Mesendoderm (in vitro differentiated cells): ENCODE data around the gene BAHCC1.

Experiments
- DNase-seq: peaks from one replicate; pipeline ENCODE4 v3.0.0; 2013
- H2AK5ac ChIP-seq: 2 replicates; pipeline ENCODE4 v1.6.1; 2013; ENCODE audit warnings: low read length, inconsistent platforms
- H2BK120ac ChIP-seq: 2 replicates; pipeline ENCODE4 v1.6.1; 2013; ENCODE audit warnings: low read depth, mild to moderate bottlenecking, low read length, moderate library complexity, mixed read lengths
- H2BK15ac ChIP-seq: replicated peaks from 2 replicates; pipeline ENCODE4 v1.6.1; 2013; ENCODE audit warnings: low read depth, mild to moderate bottlenecking, moderate library complexity
- H2BK5ac ChIP-seq: 2 replicates; pipeline ENCODE4 v1.6.1; 2013; ENCODE audit warnings: low read length, inconsistent platforms
- H3K18ac ChIP-seq: 2 replicates; pipeline ENCODE4 v1.6.1; 2013; ENCODE audit warnings: mild to moderate bottlenecking, low read length, mixed read lengths
- H3K23ac ChIP-seq: one replicate; pipeline ENCODE4 v1.6.1; 2013; ENCODE audit warnings: low read length
- H3K27ac ChIP-seq: 2 replicates; pipeline ENCODE4 v1.5.1; 2013; ENCODE audit warnings: low read depth, mild to moderate bottlenecking, inconsistent platforms, low read length, moderate library complexity
- H3K27me3 ChIP-seq: 2 replicates; pipeline ENCODE4 v1.6.1; 2013; ENCODE audit warnings: low read length, control low read depth, mild to moderate bottlenecking, inconsistent platforms; ENCODE audit not compliant: insufficient read depth, poor library complexity
- H3K36me3 ChIP-seq: 2 replicates; pipeline ENCODE4 v1.6.1; 2013; ENCODE audit warnings: low read length, inconsistent platforms; ENCODE audit not compliant: control insufficient read depth, insufficient read depth
- H3K4ac ChIP-seq: one replicate; pipeline ENCODE4 v1.6.1; 2013; ENCODE audit warnings: low read depth, mild to moderate bottlenecking, low read length, moderate library complexity
- H3K4me1 ChIP-seq: 2 replicates; pipeline ENCODE4 v1.6.1; 2013; ENCODE audit warnings: low read depth, low read length, inconsistent platforms; ENCODE audit not compliant: control insufficient read depth
- H3K4me2 ChIP-seq: 2 replicates; pipeline ENCODE4 v1.6.1; 2013; ENCODE audit warnings: low read length
- H3K4me3 ChIP-seq: 2 replicates; pipeline ENCODE4 v1.5.1; 2013; ENCODE audit warnings: mild to moderate bottlenecking, low read length
- H3K56ac ChIP-seq: one replicate; pipeline ENCODE4 v1.6.1; 2013; ENCODE audit warnings: low read length
- H3K79me1 ChIP-seq: 2 replicates; pipeline ENCODE4 v1.6.1; 2013; ENCODE audit warnings: low read length, inconsistent platforms
- H3K79me2 ChIP-seq: 2 replicates; pipeline ENCODE4 v1.6.1; 2013; ENCODE audit warnings: mild to moderate bottlenecking, low read length; ENCODE audit not compliant: control insufficient read depth, insufficient read depth
- H3K9ac ChIP-seq: 2 replicates; pipeline ENCODE4 v1.6.1; 2013; ENCODE audit warnings: low read length, inconsistent platforms
- H4K5ac ChIP-seq: one replicate; pipeline ENCODE4 v1.6.1; 2013; ENCODE audit warnings: low read length
- H4K8ac ChIP-seq: one replicate; pipeline ENCODE4 v1.6.1; 2013; ENCODE audit warnings: low read depth, mild to moderate bottlenecking, control low read depth, low read length, moderate library complexity
- WGBS: extraction: QIAGEN DNeasy Blood & Tissue Kit; methylation state at CpG from one replicate; pipeline ENCODE4 v1.1.7; 2013; ENCODE audit warnings: low lambda C conversion rate, missing lambda C conversion rate; ENCODE audit not compliant: insufficient coverage; ENCODE audit errors: extremely low coverage; 5-methylcytosine and 5-hydroxymethylcytosine counted together

Gene BAHCC1

DNA sequence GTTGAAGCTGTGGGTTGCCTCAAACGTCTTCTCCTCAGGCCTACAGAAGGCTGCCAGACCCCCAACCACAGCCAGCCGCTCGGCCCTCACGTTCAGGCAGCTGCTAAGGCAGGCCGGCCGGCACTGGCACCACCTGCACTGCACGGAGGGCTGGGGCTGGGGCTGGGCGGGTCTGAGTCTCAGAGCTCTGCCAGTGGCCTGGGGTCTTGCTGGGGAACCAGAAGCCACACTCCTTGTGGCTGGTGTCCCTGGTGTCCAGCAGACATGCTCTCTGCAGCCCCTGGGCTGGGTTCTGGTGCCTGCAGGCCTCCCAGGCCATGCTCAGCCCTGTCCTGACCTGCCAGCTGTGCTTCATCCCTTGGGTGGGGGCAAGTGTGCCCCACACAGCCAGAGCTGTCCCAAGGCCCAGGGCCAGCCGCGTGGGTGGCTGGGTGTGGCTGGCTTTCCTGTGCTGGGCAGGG lies 42.0 kb downstream of the BAHCC1 start:
- Histone ChIP-seq H3K56ac (no peak overlapping the region), H3K4ac (no peak overlapping the region), H3K23ac (no peak overlapping the region), H3K27ac (no peak overlapping the region), H3K79me1 (no peaks in the 10 kb centered on the region), H4K5ac (no peak overlapping the region), H2BK120ac (no peak overlapping the region), H3K4me2 (no peak overlapping the region), H3K79me2 (no peaks in the 10 kb centered on the region), H3K4me3 (no peak overlapping the region), H3K4me1 (no peaks in the 10 kb centered on the region), H2BK5ac (no peak overlapping the region), H4K8ac (no peak overlapping the region), H3K9ac (no peak overlapping the region), H3K27me3 (no peaks in the 10 kb centered on the region), H3K18ac (no peak overlapping the region), H3K36me3 (no peaks in the 10 kb centered on the region), H2AK5ac (no peak overlapping the region), H2BK15ac (no peak overlapping the region)
- DNase-seq, result no peak
- no CpG with 5 or more reads among the region's 10 CpGs for WGBS

DNA sequence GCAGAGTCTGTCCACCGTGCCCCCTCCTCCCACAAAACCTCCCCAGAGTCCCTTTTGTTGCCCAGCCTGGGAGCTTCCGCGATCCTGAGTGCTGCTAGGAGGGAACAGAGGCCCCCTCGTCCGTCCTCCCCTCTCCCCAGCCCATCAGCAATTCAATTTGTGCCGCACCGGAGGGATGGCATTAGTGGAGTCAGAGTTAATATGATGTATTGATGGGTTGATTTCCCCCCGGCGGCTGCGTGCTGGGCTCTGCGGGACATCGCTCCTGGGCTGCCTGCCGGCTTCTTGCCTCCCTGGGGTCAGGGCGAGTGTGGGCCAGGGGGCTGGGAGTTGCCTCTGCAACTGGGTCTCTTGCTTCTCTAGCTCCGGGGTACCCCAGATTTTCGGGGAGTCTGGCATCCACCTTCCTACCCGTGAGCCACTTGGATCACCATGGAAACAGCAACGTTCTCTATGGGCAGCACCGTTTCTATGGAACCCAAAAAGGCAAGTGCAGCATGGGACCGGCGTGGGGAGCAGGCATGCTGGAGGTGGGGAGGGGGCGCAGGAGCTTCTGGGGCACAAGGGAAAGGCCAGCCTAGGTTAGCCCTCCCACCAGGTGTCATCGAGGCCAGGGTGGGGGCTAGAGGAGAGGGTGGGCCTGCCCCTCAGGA lies 42.9 kb downstream of the BAHCC1 start:
- no peak overlapping the region for H4K8ac ChIP-seq
- H3K79me2 ChIP-seq, result no peaks in the 10 kb centered on the region
- no peak overlapping the region for H3K9ac ChIP-seq
- H3K23ac ChIP-seq, result no peak overlapping the region
- H3K27ac ChIP-seq, result no peak overlapping the region
- no peaks in the 10 kb centered on the region for H3K36me3 ChIP-seq
- no peaks in the 10 kb centered on the region for H3K4me1 ChIP-seq
- H3K56ac ChIP-seq, result no peak overlapping the region
- no peak overlapping the region for H3K18ac ChIP-seq
- no CpG with 5 or more reads among the region's 23 CpGs for WGBS
- no peaks in the 10 kb centered on the region for H3K27me3 ChIP-seq
- no peak overlapping the region for H2BK5ac ChIP-seq
- no peak overlapping the region for H2BK15ac ChIP-seq
- H2AK5ac ChIP-seq, result no peak overlapping the region
- H3K79me1 ChIP-seq, result no peaks in the 10 kb centered on the region
- no peak overlapping the region for H2BK120ac ChIP-seq
- H3K4me2 ChIP-seq, result no peak overlapping the region
- H4K5ac ChIP-seq, result no peak overlapping the region
- H3K4ac ChIP-seq, result no peak overlapping the region
- DNase-seq, result no peak
- no peak overlapping the region for H3K4me3 ChIP-seq

GRCh38 chr17:81438688-81439087 lies 43.4 kb downstream of the BAHCC1 start:
- no peaks in the 10 kb centered on the region for H3K79me1 ChIP-seq
- H3K79me2 ChIP-seq, result no peaks in the 10 kb centered on the region
- no peak overlapping the region for H3K56ac ChIP-seq
- no peak overlapping the region for H4K5ac ChIP-seq
- no peak overlapping the region for H3K4me2 ChIP-seq
- no peak overlapping the region for H2BK120ac ChIP-seq
- H3K36me3 ChIP-seq, result no peaks in the 10 kb centered on the region
- H3K9ac ChIP-seq, result no peak overlapping the region
- no peaks in the 10 kb centered on the region for H3K27me3 ChIP-seq
- H3K4me3 ChIP-seq, result no peak overlapping the region
- H2AK5ac ChIP-seq, result no peak overlapping the region
- H4K8ac ChIP-seq, result no peak overlapping the region
- no peak for DNase-seq
- WGBS, result no CpG with 5 or more reads among the region's 10 CpGs
- H3K27ac ChIP-seq, result no peak overlapping the region
- H2BK15ac ChIP-seq, result no peak overlapping the region
- H3K23ac ChIP-seq, result no peak overlapping the region
- no peaks in the 10 kb centered on the region for H3K4me1 ChIP-seq
- no peak overlapping the region for H3K4ac ChIP-seq
- no peak overlapping the region for H2BK5ac ChIP-seq
- no peak overlapping the region for H3K18ac ChIP-seq

DNA sequence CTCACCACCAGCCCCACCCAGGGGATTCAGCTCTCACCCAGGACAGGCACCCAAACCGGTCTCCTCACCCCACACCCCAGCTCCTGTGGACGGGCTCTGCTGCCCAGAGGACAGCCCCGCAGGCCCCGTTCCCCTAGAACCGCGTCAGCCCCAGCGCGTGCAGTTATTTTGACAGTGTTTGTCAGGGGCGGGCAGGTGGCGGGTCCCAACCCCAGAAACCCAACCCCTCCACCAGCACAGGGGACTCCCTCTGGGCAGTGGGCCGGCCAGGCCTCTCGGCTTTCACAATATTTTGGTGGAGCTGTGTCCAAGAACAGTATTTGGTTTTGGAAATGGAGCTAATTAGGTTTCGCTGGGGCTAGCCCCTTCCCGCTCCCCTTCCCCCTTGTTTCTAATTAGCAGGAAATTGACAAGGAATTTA lies 44.8 kb downstream of the BAHCC1 start:
- Histone ChIP-seq H3K4me1 (no peaks in the 10 kb centered on the region), H4K8ac (no peak overlapping the region), H3K36me3 (no peaks in the 10 kb centered on the region), H3K56ac (no peak overlapping the region), H2BK15ac (no peak overlapping the region), H3K4me2 (no peak overlapping the region), H2AK5ac (no peak overlapping the region), H3K79me1 (no peaks in the 10 kb centered on the region), H3K79me2 (no peaks in the 10 kb centered on the region), H3K9ac (no peak overlapping the region), H4K5ac (no peak overlapping the region), H3K23ac (no peak overlapping the region), H3K27ac (no peak overlapping the region), H3K4ac (no peak overlapping the region), H2BK5ac (no peak overlapping the region), H3K18ac (no peak overlapping the region), H3K4me3 (no peak overlapping the region), H2BK120ac (no peak overlapping the region), H3K27me3 (no peaks in the 10 kb centered on the region)
- DNase-seq, result no peak
- WGBS, result no CpG with 5 or more reads among the region's 14 CpGs

- H3K23ac ChIP-seq, result no peak overlapping the region
- H4K5ac ChIP-seq, result no peak overlapping the region
- peak overlapping the region; percentile 5 for H3K56ac ChIP-seq
- H3K79me1 ChIP-seq, result no peaks in the 10 kb centered on the region
- H3K4ac ChIP-seq, result no peak overlapping the region
- no CpG with 5 or more reads among the region's 24 CpGs for WGBS
- H3K4me1 ChIP-seq, result no peaks in the 10 kb centered on the region
- no peak overlapping the region for H3K4me2 ChIP-seq
- H3K9ac ChIP-seq, result no peak overlapping the region
- no peak overlapping the region for H2AK5ac ChIP-seq
- H3K27ac ChIP-seq, result no peak overlapping the region
- H3K79me2 ChIP-seq, result no peaks in the 10 kb centered on the region
- no peak overlapping the region for H2BK120ac ChIP-seq
- no peak overlapping the region for H3K4me3 ChIP-seq
- H2BK15ac ChIP-seq, result no peak overlapping the region
- no peak overlapping the region for H2BK5ac ChIP-seq
- H4K8ac ChIP-seq, result no peak overlapping the region
- H3K27me3 ChIP-seq, result no peaks in the 10 kb centered on the region
- no peaks in the 10 kb centered on the region for H3K36me3 ChIP-seq
- no peak overlapping the region for H3K18ac ChIP-seq
- peak; percentile 70 for DNase-seq
Observed at GRCh38 chr17:81440511-81441244, 45.4 kb downstream of the BAHCC1 start.
